ENCODE results near the gene NEBL. TPM values are rescaled to one million over a fixed set of nuclear protein-coding genes. Genes with fewer than 3 reads are reported as not detected.
A peak's percentile ranks its signal among the peaks of the same experiment; 100 is the strongest.

The NEBL gene
- total and polyA plus RNA-seq, 8 donors = 4.1 to 18.7 (median 15.1) TPM

GRCh38 chr10:20879136-20879535 lies 18.0 kb downstream of the NEBL start:
- Histone ChIP-seq H3K27ac (no peak overlapping the region), H3K9me3 (no peaks in the 10 kb centered on the region), H3K36me3 (no peaks in the 10 kb centered on the region), H3K27me3 (no peaks in the 10 kb centered on the region), H3K4me1 (no peaks in the 10 kb centered on the region), H3K4me3 (no peak overlapping the region)
- intact Hi-C loops (cut with DNase I) = no loop called here
- ATAC-seq (no peak), FAIRE-seq (no peak), DNase-seq (no peak)
- TF ChIP-seq CTCF (IDR thresholded peaks at IDR 0.05) = no peak
- 95% methylated on average over 2 of the region's 2 CpGs for WGBS, 2 donors

GRCh38 chr10:20877986-20878983 lies 18.8 kb downstream of the NEBL start:
- Histone ChIP-seq H3K36me3 (no peaks in the 10 kb centered on the region), H3K4me3 (no peak overlapping the region), H3K27me3 (no peaks in the 10 kb centered on the region), H3K27ac (no peak overlapping the region), H3K4me1 (no peaks in the 10 kb centered on the region), H3K9me3 (no peaks in the 10 kb centered on the region)
- TF ChIP-seq CTCF (IDR thresholded peaks at IDR 0.05) = no peak
- FAIRE-seq = no peak
- no peak for DNase-seq
- intact Hi-C loops (cut with DNase I) = no loop called here
- no peak for ATAC-seq
- 90 to 93% methylated on average over 7 of the region's 7 CpGs for WGBS, 2 donors

- intact Hi-C loops (cut with DNase I) = no loop called here
- no peak for TF ChIP-seq CTCF (IDR thresholded peaks at IDR 0.05)
- no peaks in the 10 kb centered on the region for H3K9me3 ChIP-seq
- FAIRE-seq = no peak
- H3K27ac ChIP-seq = no peak overlapping the region
- 81 to 96% methylated on average over 7 of the region's 7 CpGs for WGBS, 2 donors
- no peak for DNase-seq
- no peaks in the 10 kb centered on the region for H3K36me3 ChIP-seq
- no peak for ATAC-seq
- H3K4me1 ChIP-seq = no peaks in the 10 kb centered on the region
- no peak overlapping the region for H3K4me3 ChIP-seq
- no peaks in the 10 kb centered on the region for H3K27me3 ChIP-seq
These were observed 19.6 kb downstream of the NEBL start for GRCh38 chr10:20877554-20877953.

- ATAC-seq (no peak), FAIRE-seq (no peak), DNase-seq (no peak)
- no peaks in the 10 kb centered on the region for H3K27me3 ChIP-seq
- 94 to 96% methylated on average over 2 of the region's 2 CpGs for WGBS, 2 donors
- intact Hi-C loops (cut with DNase I) = no loop called here
- H3K27ac ChIP-seq = no peak overlapping the region
- H3K9me3 ChIP-seq = no peaks in the 10 kb centered on the region
- no peak overlapping the region for H3K4me3 ChIP-seq
- no peaks in the 10 kb centered on the region for H3K36me3 ChIP-seq
- TF ChIP-seq CTCF (IDR thresholded peaks at IDR 0.05) = no peak
- H3K4me1 ChIP-seq = peaks cover 6 to 12% (median 8%) of the 10 kb centered on the region in 3 donors
These were observed 22.9 kb downstream of the NEBL start for GRCh38 chr10:20874261-20874660.

- TF ChIP-seq CTCF (IDR thresholded peaks at IDR 0.05) = no peak
- Histone ChIP-seq H3K36me3 (no peaks in the 10 kb centered on the region), H3K4me1 (peaks cover 6 to 12% (median 8%) of the 10 kb centered on the region in 3 donors), H3K4me3 (no peak overlapping the region), H3K27me3 (no peaks in the 10 kb centered on the region), H3K9me3 (no peaks in the 10 kb centered on the region), H3K27ac (no peak overlapping the region)
- ATAC-seq = peak in 1 of 4 donors; percentile 53
- intact Hi-C loops (cut with DNase I) = no loop called here
- no peak for FAIRE-seq
- 59 to 67% methylated on average over 7 of the region's 7 CpGs for WGBS, 2 donors
- DNase-seq = no peak
These were observed 25.1 kb downstream of the NEBL start for GRCh38 chr10:20871970-20872369.
